ENCODE results near the gene NRTN.

The NRTN gene

DNA sequence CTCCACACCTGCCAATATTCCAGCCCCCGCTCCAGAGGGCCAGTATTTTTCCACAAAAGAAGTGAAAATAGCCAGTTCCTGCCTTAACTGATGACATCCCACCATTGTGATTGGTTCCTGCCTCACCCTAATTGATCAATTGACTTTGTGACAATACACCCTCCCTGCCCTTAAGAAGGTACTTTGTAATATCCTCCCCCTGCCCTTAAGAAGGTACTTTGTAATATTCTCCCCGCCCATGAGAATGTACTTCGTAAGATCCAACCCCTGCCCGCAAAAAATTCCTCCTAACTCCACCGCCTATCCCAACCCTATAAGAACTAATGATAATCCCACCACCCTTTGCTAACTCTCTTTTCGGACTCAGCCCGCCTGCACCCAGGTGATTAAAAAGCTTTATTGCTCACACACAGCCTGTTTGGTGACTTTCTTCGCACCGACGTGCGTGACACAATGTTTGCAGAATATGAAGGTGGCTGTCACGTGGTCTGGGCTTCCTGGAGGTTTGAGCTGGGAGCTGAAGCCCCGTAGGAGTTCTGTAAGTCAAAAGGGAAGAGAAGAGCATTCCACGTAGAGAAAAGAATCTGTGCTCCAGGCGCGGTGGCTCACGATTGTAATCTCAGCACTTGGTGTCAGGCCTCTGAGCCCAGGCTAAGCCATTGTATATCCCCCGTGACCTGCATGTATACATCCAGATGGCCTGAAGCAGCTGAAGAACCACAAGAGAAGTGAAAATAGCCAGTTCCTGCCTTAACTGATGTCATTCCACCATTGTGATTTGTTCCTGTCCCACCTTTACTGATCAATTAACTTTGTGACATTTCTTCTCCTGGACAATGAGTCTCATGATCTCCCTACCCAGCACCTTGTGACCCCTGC, 52.6 kb downstream of the NRTN start (continued):
- TF ChIP-seq GLIS3 (CRISPR knock-in tag; IDR thresholded peaks at IDR 0.05) (no peak), ZNF8 (CRISPR knock-in tag; IDR thresholded peaks at IDR 0.05) (no peak), ZFP3 (CRISPR knock-in tag; IDR thresholded peaks at IDR 0.05) (no peak)

DNA sequence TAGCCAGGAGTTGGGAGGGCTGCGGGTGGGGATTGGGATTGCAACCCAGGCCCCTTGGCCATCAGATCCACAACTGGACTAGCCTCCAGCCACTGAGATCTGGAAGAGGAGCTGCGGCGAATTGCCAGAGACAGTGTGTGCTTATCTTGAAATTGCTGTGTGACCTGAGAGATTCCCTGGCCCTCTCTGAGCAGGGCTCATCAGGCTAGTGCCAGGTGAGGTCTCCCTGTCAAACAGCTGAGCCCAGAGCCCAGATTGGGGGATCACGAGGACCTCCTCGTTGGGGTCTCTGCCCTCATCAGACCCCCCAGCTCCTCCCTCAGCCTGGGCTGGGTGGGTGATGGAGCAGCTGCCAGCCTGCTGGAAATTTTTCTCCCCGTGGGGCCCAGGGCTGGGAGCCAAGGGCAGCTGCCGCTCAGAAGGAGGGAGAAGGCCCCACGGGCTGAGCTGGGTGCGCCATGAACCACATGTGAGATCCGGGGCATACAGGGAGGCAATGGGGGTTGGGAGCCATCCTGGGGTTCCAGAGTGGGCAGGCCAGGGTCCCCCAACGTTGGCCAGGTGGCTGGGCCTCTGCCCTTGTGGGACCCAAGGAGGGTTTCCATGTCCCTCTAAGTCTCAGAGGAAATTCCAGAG, 58.3 kb downstream of the NRTN start:
- no peak for ATAC-seq
- TF ChIP-seq BACH2 (CRISPR knock-in tag; IDR thresholded peaks at IDR 0.05; ENCODE audit: borderline replicate concordance) = no peak
- TF ChIP-seq, protein P1, sequence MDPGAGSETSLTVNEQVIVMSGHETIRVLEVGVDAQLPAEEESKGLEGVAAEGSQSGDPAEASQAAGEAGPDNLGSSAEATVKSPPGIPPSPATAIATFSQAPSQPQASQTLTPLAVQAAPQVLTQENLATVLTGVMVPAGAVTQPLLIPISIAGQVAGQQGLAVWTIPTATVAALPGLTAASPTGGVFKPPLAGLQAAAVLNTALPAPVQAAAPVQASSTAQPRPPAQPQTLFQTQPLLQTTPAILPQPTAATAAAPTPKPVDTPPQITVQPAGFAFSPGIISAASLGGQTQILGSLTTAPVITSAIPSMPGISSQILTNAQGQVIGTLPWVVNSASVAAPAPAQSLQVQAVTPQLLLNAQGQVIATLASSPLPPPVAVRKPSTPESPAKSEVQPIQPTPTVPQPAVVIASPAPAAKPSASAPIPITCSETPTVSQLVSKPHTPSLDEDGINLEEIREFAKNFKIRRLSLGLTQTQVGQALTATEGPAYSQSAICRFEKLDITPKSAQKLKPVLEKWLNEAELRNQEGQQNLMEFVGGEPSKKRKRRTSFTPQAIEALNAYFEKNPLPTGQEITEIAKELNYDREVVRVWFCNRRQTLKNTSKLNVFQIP (CRISPR knock-in tag; IDR thresholded peaks at IDR 0.05; ENCODE audit: borderline replicate concordance, low read depth) = no peak
- no peak for TF ChIP-seq ZFP30 (CRISPR knock-in tag; IDR thresholded peaks at IDR 0.05)
- no peak for TF ChIP-seq TOX (CRISPR knock-in tag; IDR thresholded peaks at IDR 0.05; ENCODE audit: borderline replicate concordance)
- TF ChIP-seq, protein P2, sequence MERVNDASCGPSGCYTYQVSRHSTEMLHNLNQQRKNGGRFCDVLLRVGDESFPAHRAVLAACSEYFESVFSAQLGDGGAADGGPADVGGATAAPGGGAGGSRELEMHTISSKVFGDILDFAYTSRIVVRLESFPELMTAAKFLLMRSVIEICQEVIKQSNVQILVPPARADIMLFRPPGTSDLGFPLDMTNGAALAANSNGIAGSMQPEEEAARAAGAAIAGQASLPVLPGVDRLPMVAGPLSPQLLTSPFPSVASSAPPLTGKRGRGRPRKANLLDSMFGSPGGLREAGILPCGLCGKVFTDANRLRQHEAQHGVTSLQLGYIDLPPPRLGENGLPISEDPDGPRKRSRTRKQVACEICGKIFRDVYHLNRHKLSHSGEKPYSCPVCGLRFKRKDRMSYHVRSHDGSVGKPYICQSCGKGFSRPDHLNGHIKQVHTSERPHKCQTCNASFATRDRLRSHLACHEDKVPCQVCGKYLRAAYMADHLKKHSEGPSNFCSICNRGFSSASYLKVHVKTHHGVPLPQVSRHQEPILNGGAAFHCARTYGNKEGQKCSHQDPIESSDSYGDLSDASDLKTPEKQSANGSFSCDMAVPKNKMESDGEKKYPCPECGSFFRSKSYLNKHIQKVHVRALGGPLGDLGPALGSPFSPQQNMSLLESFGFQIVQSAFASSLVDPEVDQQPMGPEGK (CRISPR knock-in tag; IDR thresholded peaks at IDR 0.05; ENCODE audit: borderline replicate concordance) = no peak
- TF ChIP-seq TCF4 (CRISPR knock-in tag; IDR thresholded peaks at IDR 0.05; ENCODE audit: borderline replicate concordance) = no peak
- TF ChIP-seq ZNF70 (CRISPR knock-in tag; IDR thresholded peaks at IDR 0.05) = no peak
- no peak for TF ChIP-seq RARB (CRISPR knock-in tag; IDR thresholded peaks at IDR 0.05)
- no peak for TF ChIP-seq CSDC2 (CRISPR knock-in tag; IDR thresholded peaks at IDR 0.05)
- no peak for TF ChIP-seq OSR1 (CRISPR knock-in tag; IDR thresholded peaks at IDR 0.05)
- no peak for TF ChIP-seq PPARA (CRISPR knock-in tag; IDR thresholded peaks at IDR 0.05; ENCODE audit: borderline replicate concordance)

DNA sequence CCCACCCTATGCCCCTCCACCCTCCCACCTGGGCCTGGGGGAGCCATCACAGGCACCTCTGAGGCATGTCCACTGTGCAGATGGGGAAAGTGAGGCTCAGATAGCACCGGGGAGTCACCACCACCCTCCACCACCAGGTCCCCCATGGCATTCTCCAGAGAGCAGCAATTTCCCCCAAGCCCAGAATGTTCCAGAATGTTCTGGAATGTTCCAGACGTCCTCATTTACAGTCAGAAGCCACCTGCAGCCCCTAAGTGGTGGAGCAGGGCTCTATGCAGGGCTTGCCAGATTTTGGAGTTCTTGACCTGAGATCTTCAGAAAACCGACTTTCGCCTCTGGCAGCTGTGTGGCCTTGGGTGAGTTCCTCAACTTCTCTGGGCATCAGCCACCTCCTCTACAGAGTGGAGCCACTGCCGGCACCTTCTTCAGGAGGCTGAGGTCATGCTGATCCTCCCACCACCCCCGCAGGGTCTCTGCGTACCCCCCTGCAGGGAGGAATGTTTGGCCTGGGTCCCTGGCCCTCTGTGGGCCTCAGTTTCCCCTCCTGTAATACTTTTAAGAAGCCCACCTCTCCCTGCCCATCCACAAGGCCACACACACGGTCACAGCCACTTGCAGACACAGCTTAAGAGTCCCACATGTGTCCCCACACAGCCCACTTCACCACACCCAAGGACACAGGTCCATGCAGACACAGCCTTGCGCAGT, 59.3 kb downstream of the NRTN start:
- TF ChIP-seq OSR1 (CRISPR knock-in tag; IDR thresholded peaks at IDR 0.05) (no peak), ZNF8 (CRISPR knock-in tag; IDR thresholded peaks at IDR 0.05) (no peak), ARNTL (CRISPR knock-in tag; IDR thresholded peaks at IDR 0.05; ENCODE audit: borderline replicate concordance, low read depth) (no peak), BACH2 (CRISPR knock-in tag; IDR thresholded peaks at IDR 0.05; ENCODE audit: borderline replicate concordance) (no peak), TOX (CRISPR knock-in tag; IDR thresholded peaks at IDR 0.05; ENCODE audit: borderline replicate concordance) (no peak), RARB (CRISPR knock-in tag; IDR thresholded peaks at IDR 0.05) (no peak), ESRRG (CRISPR knock-in tag; IDR thresholded peaks at IDR 0.05) (no peak), ZNF70 (CRISPR knock-in tag; IDR thresholded peaks at IDR 0.05) (no peak), GLIS3 (CRISPR knock-in tag; IDR thresholded peaks at IDR 0.05) (no peak), TCF4 (CRISPR knock-in tag; IDR thresholded peaks at IDR 0.05; ENCODE audit: borderline replicate concordance) (no peak)
- TF ChIP-seq, protein P2 (CRISPR knock-in tag; IDR thresholded peaks at IDR 0.05; ENCODE audit: borderline replicate concordance) = no peak
- TF ChIP-seq, protein P3, sequence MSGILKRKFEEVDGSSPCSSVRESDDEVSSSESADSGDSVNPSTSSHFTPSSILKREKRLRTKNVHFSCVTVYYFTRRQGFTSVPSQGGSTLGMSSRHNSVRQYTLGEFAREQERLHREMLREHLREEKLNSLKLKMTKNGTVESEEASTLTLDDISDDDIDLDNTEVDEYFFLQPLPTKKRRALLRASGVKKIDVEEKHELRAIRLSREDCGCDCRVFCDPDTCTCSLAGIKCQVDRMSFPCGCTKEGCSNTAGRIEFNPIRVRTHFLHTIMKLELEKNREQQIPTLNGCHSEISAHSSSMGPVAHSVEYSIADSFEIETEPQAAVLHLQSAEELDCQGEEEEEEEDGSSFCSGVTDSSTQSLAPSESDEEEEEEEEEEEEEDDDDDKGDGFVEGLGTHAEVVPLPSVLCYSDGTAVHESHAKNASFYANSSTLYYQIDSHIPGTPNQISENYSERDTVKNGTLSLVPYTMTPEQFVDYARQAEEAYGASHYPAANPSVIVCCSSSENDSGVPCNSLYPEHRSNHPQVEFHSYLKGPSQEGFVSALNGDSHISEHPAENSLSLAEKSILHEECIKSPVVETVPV (CRISPR knock-in tag; IDR thresholded peaks at IDR 0.05) = no peak
- TF ChIP-seq, protein P4, sequence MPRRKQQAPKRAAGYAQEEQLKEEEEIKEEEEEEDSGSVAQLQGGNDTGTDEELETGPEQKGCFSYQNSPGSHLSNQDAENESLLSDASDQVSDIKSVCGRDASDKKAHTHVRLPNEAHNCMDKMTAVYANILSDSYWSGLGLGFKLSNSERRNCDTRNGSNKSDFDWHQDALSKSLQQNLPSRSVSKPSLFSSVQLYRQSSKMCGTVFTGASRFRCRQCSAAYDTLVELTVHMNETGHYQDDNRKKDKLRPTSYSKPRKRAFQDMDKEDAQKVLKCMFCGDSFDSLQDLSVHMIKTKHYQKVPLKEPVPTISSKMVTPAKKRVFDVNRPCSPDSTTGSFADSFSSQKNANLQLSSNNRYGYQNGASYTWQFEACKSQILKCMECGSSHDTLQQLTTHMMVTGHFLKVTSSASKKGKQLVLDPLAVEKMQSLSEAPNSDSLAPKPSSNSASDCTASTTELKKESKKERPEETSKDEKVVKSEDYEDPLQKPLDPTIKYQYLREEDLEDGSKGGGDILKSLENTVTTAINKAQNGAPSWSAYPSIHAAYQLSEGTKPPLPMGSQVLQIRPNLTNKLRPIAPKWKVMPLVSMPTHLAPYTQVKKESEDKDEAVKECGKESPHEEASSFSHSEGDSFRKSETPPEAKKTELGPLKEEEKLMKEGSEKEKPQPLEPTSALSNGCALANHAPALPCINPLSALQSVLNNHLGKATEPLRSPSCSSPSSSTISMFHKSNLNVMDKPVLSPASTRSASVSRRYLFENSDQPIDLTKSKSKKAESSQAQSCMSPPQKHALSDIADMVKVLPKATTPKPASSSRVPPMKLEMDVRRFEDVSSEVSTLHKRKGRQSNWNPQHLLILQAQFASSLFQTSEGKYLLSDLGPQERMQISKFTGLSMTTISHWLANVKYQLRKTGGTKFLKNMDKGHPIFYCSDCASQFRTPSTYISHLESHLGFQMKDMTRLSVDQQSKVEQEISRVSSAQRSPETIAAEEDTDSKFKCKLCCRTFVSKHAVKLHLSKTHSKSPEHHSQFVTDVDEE (CRISPR knock-in tag; IDR thresholded peaks at IDR 0.05) = no peak
- TF ChIP-seq, protein P5, sequence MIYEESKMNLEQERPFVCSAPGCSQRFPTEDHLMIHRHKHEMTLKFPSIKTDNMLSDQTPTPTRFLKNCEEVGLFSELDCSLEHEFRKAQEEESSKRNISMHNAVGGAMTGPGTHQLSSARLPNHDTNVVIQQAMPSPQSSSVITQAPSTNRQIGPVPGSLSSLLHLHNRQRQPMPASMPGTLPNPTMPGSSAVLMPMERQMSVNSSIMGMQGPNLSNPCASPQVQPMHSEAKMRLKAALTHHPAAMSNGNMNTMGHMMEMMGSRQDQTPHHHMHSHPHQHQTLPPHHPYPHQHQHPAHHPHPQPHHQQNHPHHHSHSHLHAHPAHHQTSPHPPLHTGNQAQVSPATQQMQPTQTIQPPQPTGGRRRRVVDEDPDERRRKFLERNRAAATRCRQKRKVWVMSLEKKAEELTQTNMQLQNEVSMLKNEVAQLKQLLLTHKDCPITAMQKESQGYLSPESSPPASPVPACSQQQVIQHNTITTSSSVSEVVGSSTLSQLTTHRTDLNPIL (CRISPR knock-in tag; IDR thresholded peaks at IDR 0.05; ENCODE audit: low read depth) = no peak
- no peak for ATAC-seq

Data from SK-N-SH treated with all-trans-retinoic acid at 6 μM for 48 hours (cell line).